B cell (primary cell): ENCODE measurements around the gene DNAH2. TPM values are rescaled to one million over a fixed set of nuclear protein-coding genes. Genes with fewer than 3 reads are reported as not detected.

Source experiments
- ATAC-seq: fragments of 200-7000 bp; cut with Tn5 transposase; one replicate; pipeline ENCODE4 v1.10.0; 2021; ENCODE audit warnings: low read depth, mild to moderate bottlenecking, moderate number of reproducible peaks, moderate library complexity
- CTCF ChIA-PET: fragments of 350-600 bp; sonication (Branson Sonifier 250); formaldehyde crosslinking; loops from one replicate; lab custom pipeline; 2021; ENCODE audit warnings: antibody characterized with exemption, inconsistent platforms; lab: Charles Lee
- POLR2A ChIA-PET: fragments of 350-600 bp; sonication (Branson Sonifier 250); formaldehyde crosslinking; loops from one replicate; lab custom pipeline; 2021; ENCODE audit warnings: antibody characterized with exemption; lab: Charles Lee
- DNase-seq: peaks from one replicate; pipeline ENCODE4 v3.0.0; 2013
- H2AFZ ChIP-seq: 2 replicates; pipeline ENCODE4 v1.6.1; 2012; ENCODE audit warnings: mild to moderate bottlenecking, low read depth, low read length; ENCODE audit not compliant: insufficient read depth, poor library complexity, severe bottlenecking
- H3K27ac ChIP-seq, 2 donors: 1 replicate in 1 of 2; 2 replicates in 1 of 2; pipeline ENCODE4 v1.5.1; 2012 to 2013; ENCODE audit warnings: low read length in 2 of 2, mild to moderate bottlenecking in 2 of 2, moderate library complexity in 1 of 2
- H3K27me3 ChIP-seq, 4 experiments: fragments of 200-600 bp in 1 of 4; sonication (generic) in 1 of 4; replicated peaks in 1 of 4; 1 replicate in 2 of 4; 2 replicates in 2 of 4; pipeline versions ENCODE4 v1.6.1 to v1.7.0; 2013 to 2016; ENCODE audit warnings: low read length in 3 of 4, mild to moderate bottlenecking in 2 of 4, mixed read lengths in 1 of 4, moderate library complexity in 1 of 4; ENCODE audit not compliant: insufficient read depth in 4 of 4, control insufficient read depth in 3 of 4; ENCODE audit errors: control extremely low read depth in 1 of 4
- H3K36me3 ChIP-seq, 2 experiments: replicated peaks in 1 of 2; 1 replicate in 1 of 2; 2 replicates in 1 of 2; pipeline versions ENCODE4 v1.6.1 to v1.7.1; 2013; ENCODE audit warnings: low read length in 1 of 2; ENCODE audit not compliant: insufficient read depth in 2 of 2, control insufficient read depth in 1 of 2; ENCODE audit errors: control extremely low read depth in 1 of 2, extremely low read depth in 1 of 2
- H3K4me1 ChIP-seq, 2 donors: fragments of 200-600 bp in 1 of 2; sonication (generic) in 1 of 2; 1 replicate in 1 of 2; 2 replicates in 1 of 2; pipeline versions ENCODE4 v1.5.1 to v1.6.1; 2013 to 2017; ENCODE audit warnings: low read length in 2 of 2; ENCODE audit not compliant: control insufficient read depth in 2 of 2, insufficient read depth in 2 of 2
- H3K4me2 ChIP-seq: replicated peaks from 2 replicates; pipeline ENCODE3; 2012; ENCODE audit warnings: mild to moderate bottlenecking, low read depth, low read length; ENCODE audit not compliant: poor library complexity, severe bottlenecking
- H3K4me3 ChIP-seq, 5 experiments: fragments of 200-600 bp in 1 of 5; sonication (generic) in 1 of 5; 1 replicate in 3 of 5; 2 replicates in 2 of 5; pipeline versions ENCODE4 v1.5.1 to v1.7.0; 2011 to 2016; ENCODE audit warnings: low read length in 4 of 5, mild to moderate bottlenecking in 4 of 5, low read depth in 2 of 5, control low read depth in 1 of 5, moderate library complexity in 1 of 5; ENCODE audit not compliant: insufficient read depth in 1 of 5; ENCODE audit errors: control extremely low read depth in 1 of 5, extremely low read depth in 1 of 5
- H3K79me2 ChIP-seq: fragments of 200-600 bp; sonication (generic); one replicate; pipeline ENCODE4 v1.6.0; 2016; ENCODE audit warnings: low read length; ENCODE audit not compliant: control insufficient read depth, insufficient read depth
- H3K9ac ChIP-seq: fragments of 200-600 bp; sonication (generic); 2 replicates; pipeline ENCODE4 v1.6.1; 2017; ENCODE audit warnings: mild to moderate bottlenecking, low read length, moderate library complexity
- H3K9me3 ChIP-seq, 3 donors: one replicate each; pipeline versions ENCODE4 v1.6.1 to v1.7.1; 2013; ENCODE audit warnings: low read length in 2 of 3; ENCODE audit not compliant: control insufficient read depth in 2 of 3, insufficient read depth in 1 of 3; ENCODE audit errors: control extremely low read depth in 1 of 3
- H4K20me1 ChIP-seq: 2 replicates; pipeline ENCODE4 v1.6.0; 2012; ENCODE audit warnings: mild to moderate bottlenecking, low read length; ENCODE audit not compliant: insufficient read depth, control insufficient read depth, poor library complexity, severe bottlenecking
- H3K27ac Mint-ChIP-seq: one replicate; pipeline ENCODE4 v1.8.0; 2021; ENCODE audit warnings: mixed read lengths
- H3K27me3 Mint-ChIP-seq: one replicate; pipeline ENCODE4 v1.8.0; 2021; ENCODE audit warnings: mixed read lengths
- H3K4me1 Mint-ChIP-seq: one replicate; pipeline ENCODE4 v1.8.0; 2021; ENCODE audit warnings: mixed read lengths
- H3K4me3 Mint-ChIP-seq: one replicate; pipeline ENCODE4 v1.8.0; 2021; ENCODE audit warnings: mixed read lengths
- H3K9me3 Mint-ChIP-seq: one replicate; pipeline ENCODE4 v1.8.0; 2022; ENCODE audit warnings: mixed read lengths; ENCODE audit not compliant: insufficient read depth
- EZH2 ChIP-seq: IDR thresholded peaks from 2 replicates; pipeline ENCODE4 v1.6.1; 2012; ENCODE audit warnings: borderline replicate concordance, low read depth, mild to moderate bottlenecking, moderate library complexity, low read length; ENCODE audit not compliant: insufficient read depth, poor library complexity, severe bottlenecking
- WGBS: methylation state at CpG from one replicate; pipeline ENCODE4 v1.1.5; 2013; ENCODE audit warnings: missing lambda C conversion rate; ENCODE audit not compliant: insufficient coverage; 5-methylcytosine and 5-hydroxymethylcytosine counted together
- intact Hi-C: fragments of 100-400 bp; cut with micrococcal nuclease; formaldehyde crosslinking; loops from one replicate; pipeline ENCODE4 v1.10.0; 2022
- polyA plus RNA-seq: library from polyadenylated mRNA; depleted of rRNA; stranded (reverse); fragments of >200 nt; gene quantifications from 2 replicates; pipeline ENCODE4 v1.2.3, GENCODE V29; 2012
- total RNA-seq, 2 donors: library from RNA; stranded (reverse); fragments of 120-200 nt in 1 of 2; gene quantifications; 1 replicate in 1 of 2; 2 replicates in 1 of 2; pipeline versions ENCODE4 v1.2.3 to v1.2.4, GENCODE V29; 2013 to 2022
- TF ChIP-seq, protein P1 (sequence below): fragments of 200-600 bp; IDR thresholded peaks from one replicate; pipeline ENCODE4 v1.8.0; 2022; ENCODE audit warnings: antibody characterized with exemption, mild to moderate bottlenecking

Gene DNAH2
- total and polyA plus RNA-seq, 2 donors (not counting 1 experiment from before 2014, with no cell fraction given), result 0.03 TPM; not detected in 1

DNA sequence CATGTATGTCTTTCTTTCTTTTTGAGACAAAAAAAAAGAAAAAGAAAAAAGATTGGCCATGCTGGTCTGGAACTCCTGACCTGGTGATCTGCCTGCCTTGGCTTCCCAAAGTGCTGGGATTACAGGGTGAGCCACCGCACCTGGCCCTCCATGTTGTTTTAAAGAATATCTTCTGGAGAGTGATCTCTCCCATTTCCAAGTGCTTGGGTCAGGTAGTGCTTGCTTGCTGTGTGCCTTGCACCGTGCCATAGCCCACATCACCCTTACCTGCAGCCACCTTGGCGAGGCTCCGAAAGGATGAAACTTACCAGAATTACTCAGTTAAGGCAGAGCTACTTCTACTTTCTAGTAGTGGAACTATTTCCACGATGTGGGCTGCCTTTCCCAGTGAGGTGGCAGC is 97.4 kb downstream of the DNAH2 start:
- Histone ChIP-seq H3K79me2 (no peaks in the 10 kb centered on the region), H3K36me3 (no peaks in the 10 kb centered on the region), H3K4me2 (no peak overlapping the region), H3K27ac (no peak overlapping the region), H3K27me3 (no peaks in the 10 kb centered on the region), H4K20me1 (no peaks in the 10 kb centered on the region), H3K9ac (no peak overlapping the region), H2AFZ (no peak overlapping the region), H3K4me1 (no peaks in the 10 kb centered on the region), H3K4me3 (no peak overlapping the region), H3K9me3 (no peaks in the 10 kb centered on the region)
- H3K4me1 Mint-ChIP-seq, result no peaks in the 10 kb centered on the region
- no peak for TF ChIP-seq EZH2
- TF ChIP-seq, protein P1, sequence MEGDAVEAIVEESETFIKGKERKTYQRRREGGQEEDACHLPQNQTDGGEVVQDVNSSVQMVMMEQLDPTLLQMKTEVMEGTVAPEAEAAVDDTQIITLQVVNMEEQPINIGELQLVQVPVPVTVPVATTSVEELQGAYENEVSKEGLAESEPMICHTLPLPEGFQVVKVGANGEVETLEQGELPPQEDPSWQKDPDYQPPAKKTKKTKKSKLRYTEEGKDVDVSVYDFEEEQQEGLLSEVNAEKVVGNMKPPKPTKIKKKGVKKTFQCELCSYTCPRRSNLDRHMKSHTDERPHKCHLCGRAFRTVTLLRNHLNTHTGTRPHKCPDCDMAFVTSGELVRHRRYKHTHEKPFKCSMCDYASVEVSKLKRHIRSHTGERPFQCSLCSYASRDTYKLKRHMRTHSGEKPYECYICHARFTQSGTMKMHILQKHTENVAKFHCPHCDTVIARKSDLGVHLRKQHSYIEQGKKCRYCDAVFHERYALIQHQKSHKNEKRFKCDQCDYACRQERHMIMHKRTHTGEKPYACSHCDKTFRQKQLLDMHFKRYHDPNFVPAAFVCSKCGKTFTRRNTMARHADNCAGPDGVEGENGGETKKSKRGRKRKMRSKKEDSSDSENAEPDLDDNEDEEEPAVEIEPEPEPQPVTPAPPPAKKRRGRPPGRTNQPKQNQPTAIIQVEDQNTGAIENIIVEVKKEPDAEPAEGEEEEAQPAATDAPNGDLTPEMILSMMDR, result no peak
- WGBS, result 93% methylated on average over 2 of the region's 5 CpGs
- DNase-seq, result no peak
- H3K9me3 Mint-ChIP-seq, result no peaks in the 10 kb centered on the region
- H3K27ac Mint-ChIP-seq, result no peak overlapping the region
- no peak overlapping the region for H3K4me3 Mint-ChIP-seq
- POLR2A ChIA-PET, result no interaction called here
- peaks cover 13% of the 10 kb centered on the region for H3K27me3 Mint-ChIP-seq
- CTCF ChIA-PET, result interaction anchor here (2.2 kb wide), 1 partner anchor 72 kb away, joined by 6 read pairs; no protein-coding TSS in a partner anchor
- intact Hi-C loops, result no loop called here
- ATAC-seq, result no peak

DNA sequence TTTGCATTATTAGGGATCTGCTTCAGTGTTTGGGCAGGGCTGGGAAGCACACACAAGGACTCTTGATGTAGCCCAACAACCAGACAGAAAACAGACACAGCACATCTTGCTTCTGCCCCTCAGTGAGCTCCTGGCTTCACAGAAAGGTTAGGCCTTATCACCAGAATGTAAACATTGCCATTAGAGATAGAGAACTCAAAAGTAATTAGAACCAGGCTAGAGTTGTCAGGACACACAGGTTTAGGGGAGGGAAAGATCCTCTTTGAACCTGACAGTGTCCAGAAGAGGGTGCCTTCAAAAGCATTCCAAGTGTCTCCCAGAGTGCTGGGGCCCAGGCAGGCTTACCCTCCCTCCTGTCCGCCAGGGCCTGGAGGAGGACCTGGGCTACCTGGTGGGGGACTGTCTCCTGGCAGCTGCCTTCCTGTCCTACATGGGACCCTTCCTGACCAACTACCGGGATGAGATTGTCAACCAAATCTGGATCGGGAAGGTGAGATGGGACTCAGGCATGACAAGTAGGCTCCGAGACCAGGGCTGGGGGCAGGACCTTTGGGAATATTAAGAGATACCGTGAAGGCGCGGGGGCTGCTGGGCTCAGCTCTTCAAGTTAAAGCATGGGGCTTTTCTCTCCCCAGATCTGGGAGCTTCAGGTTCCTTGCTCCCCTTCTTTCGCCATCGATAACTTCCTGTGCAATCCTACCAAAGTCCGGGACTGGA is 99.5 kb downstream of the DNAH2 start:
- POLR2A ChIA-PET, result no interaction called here
- H3K4me2 ChIP-seq, result no peak overlapping the region

More for the DNA sequence above, 99.5 kb downstream of the DNAH2 start:
- H3K9me3 ChIP-seq, result no peaks in the 10 kb centered on the region
- H4K20me1 ChIP-seq, result no peaks in the 10 kb centered on the region
- 93% methylated on average over 10 of the region's 10 CpGs for WGBS
- no peak overlapping the region for H3K4me3 Mint-ChIP-seq
- H3K27me3 Mint-ChIP-seq, result peaks cover 9% of the 10 kb centered on the region
- intact Hi-C loops, result no loop called here
- no peaks in the 10 kb centered on the region for H3K36me3 ChIP-seq
- no peaks in the 10 kb centered on the region for H3K4me1 ChIP-seq
- no peak overlapping the region for H3K4me3 ChIP-seq
- H3K27ac ChIP-seq, result no peak overlapping the region
- H3K9ac ChIP-seq, result no peak overlapping the region
- H3K27ac Mint-ChIP-seq, result no peak overlapping the region
- no peaks in the 10 kb centered on the region for H3K9me3 Mint-ChIP-seq
- DNase-seq (no peak), ATAC-seq (no peak)
- H3K4me1 Mint-ChIP-seq, result no peaks in the 10 kb centered on the region
- no peaks in the 10 kb centered on the region for H3K79me2 ChIP-seq
- TF ChIP-seq, protein P1, result no peak
- TF ChIP-seq EZH2, result no peak
- H3K27me3 ChIP-seq, result no peaks in the 10 kb centered on the region
- no peak overlapping the region for H2AFZ ChIP-seq
- CTCF ChIA-PET, result interaction anchor here (0.6 to 2.2 kb wide), 2 partner anchors 74 to 271 kb away, joined by 3 to 6 read pairs; no protein-coding TSS in a partner anchor
